Inferior parietal cortex (tissue), 1 donor: ENCODE measurements around the gene ADORA1.

ENCODE experiments used
- DNase-seq: peaks from one replicate; pipeline ENCODE4 v3.0.0-alpha.2; 2016; ENCODE audit errors: extremely low spot score

ADORA1 gene

GRCh38 chr1:203186446-203187303, 59.1 kb downstream of the ADORA1 start, which contains the start of gene CHI3L1:
Gene CHI3L1, minus strand, starts transcription at chr1:203186704. Its CDS starts 81 bp downstream, at chr1:203186623.
- peak; percentile 49 for DNase-seq

GRCh38 chr1:203187304-203187685, 59.8 kb downstream of the ADORA1 start:
- no peak for DNase-seq

- no peak for DNase-seq
Observed at GRCh38 chr1:203187689-203188264, 60.3 kb downstream of the ADORA1 start.

GRCh38 chr1:203188686-203189232, 61.2 kb downstream of the ADORA1 start:
- no peak for DNase-seq

- DNase-seq: peak; percentile 53
Observed at GRCh38 chr1:203189951-203190352, 62.4 kb downstream of the ADORA1 start.

- DNase-seq: no peak
Observed at GRCh38 chr1:203190949-203191348, 63.4 kb downstream of the ADORA1 start.

GRCh38 chr1:203196371-203196770, 68.8 kb downstream of the ADORA1 start:
- DNase-seq: no peak

GRCh38 chr1:203197625-203198024, 70.1 kb downstream of the ADORA1 start:
- DNase-seq: no peak

- no peak for DNase-seq
Observed at GRCh38 chr1:203199002-203199401, 71.5 kb downstream of the ADORA1 start.

GRCh38 chr1:203199481-203199815, 71.9 kb downstream of the ADORA1 start:
- DNase-seq: no peak

GRCh38 chr1:203199816-203200571, 72.5 kb downstream of the ADORA1 start:
- peak; percentile 70 for DNase-seq

GRCh38 chr1:203200916-203201315, 73.4 kb downstream of the ADORA1 start:
- no peak for DNase-seq

GRCh38 chr1:203201516-203202205, 74.1 kb downstream of the ADORA1 start:
- DNase-seq: no peak

- no peak for DNase-seq
Observed at GRCh38 chr1:203202431-203203245, 75.1 kb downstream of the ADORA1 start.

GRCh38 chr1:203204756-203205155, 77.2 kb downstream of the ADORA1 start:
- DNase-seq: no peak

GRCh38 chr1:203206129-203206687, 78.7 kb downstream of the ADORA1 start:
- DNase-seq: no peak

GRCh38 chr1:203207751-203208150, 80.2 kb downstream of the ADORA1 start:
- no peak for DNase-seq

- no peak for DNase-seq
Observed at GRCh38 chr1:203208181-203208580, 80.7 kb downstream of the ADORA1 start.

- no peak for DNase-seq
Observed at GRCh38 chr1:203210350-203210749, 82.8 kb downstream of the ADORA1 start.

- DNase-seq: no peak
Observed at GRCh38 chr1:203210988-203211387, 83.5 kb downstream of the ADORA1 start.
